ENCODE data around the gene CADPS. TPM values are rescaled to one million over a fixed set of nuclear protein-coding genes. Genes with fewer than 3 reads are reported as not detected.
A peak's percentile ranks its signal among the peaks of the same experiment; 100 is the strongest.

CADPS gene
- total and polyA plus RNA-seq, 12 donors: 1.4 to 36.6 (median 21.6) TPM

DNA sequence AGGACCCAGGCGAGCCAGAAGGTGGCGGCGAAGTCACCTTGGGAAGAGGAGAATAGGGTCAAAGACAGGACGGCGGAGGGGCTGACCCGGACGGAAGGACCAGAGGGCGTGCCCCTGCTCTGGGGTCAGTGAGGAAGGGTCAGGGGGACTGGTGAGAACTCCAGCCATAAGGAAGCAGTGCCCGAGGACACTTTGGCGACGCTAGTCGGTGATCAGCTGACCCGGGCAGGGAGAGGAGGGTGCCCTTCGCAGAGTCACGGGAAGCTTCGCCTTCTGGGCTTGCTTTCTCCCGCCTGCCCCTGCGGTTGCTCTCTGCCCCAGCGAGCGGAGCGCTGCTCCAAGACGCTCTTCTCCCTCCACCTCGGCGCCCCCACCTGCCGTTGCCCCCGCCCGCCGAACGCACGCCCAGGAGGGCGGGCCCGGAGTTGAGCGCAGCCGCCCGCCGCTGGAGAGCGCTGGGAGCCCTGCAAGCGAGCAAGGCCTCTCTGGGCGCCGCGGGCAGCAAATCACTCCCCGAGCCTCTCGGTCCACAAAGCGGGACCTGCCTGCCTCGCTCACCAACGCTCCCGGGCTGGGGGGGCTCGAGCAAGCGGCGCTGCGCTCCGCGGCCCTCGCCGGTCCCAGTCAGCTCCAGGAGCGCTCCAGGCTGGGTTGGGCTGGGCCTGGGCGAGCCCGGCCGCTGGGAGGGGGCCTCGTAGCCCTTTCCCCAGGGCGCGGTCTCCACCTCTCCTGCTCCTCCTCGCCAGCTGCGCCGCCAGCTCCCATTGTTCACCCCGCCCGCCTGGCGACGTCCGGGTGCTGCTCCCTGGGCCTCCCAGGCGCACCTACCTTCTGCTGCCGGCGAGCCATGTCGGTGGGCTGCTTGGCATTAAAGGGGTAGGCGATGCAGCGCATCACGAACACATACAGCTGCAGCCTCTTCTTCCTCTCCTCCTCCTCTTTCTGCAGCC is 1.2 kb downstream of the CADPS start:
- peak; percentile 52 to 70 for DNase-seq
- Histone ChIP-seq H3K27me3 (peaks cover 0 to 55% (median 33%) of the 10 kb centered on the region in 7 donors), H3K4me1 (peaks cover 0 to 26% (median 6%) of the 10 kb centered on the region in 9 donors), H3K27ac (peak overlapping the region; percentile 78 to 96 (median 90)), H3K9me3 (peaks cover 0 to 9% (median 0%) of the 10 kb centered on the region in 11 donors), H3K36me3 (no peaks in the 10 kb centered on the region), H3K4me3 (peak overlapping the region; percentile 36 to 65 (median 60))
- ATAC-seq: peak; percentile 73 to 94 (median 85)
- intact Hi-C loops (cut with DNase I): loop anchor here in 5 of 10 donors (5.0 to 10.0 kb wide), 4 partner anchors 209 to 321 kb away; no protein-coding TSS in a partner anchor
- 0 to 1% methylated on average over 63 to 77 of the region's 77 CpGs for WGBS, 2 donors
- TF ChIP-seq, protein P1, sequence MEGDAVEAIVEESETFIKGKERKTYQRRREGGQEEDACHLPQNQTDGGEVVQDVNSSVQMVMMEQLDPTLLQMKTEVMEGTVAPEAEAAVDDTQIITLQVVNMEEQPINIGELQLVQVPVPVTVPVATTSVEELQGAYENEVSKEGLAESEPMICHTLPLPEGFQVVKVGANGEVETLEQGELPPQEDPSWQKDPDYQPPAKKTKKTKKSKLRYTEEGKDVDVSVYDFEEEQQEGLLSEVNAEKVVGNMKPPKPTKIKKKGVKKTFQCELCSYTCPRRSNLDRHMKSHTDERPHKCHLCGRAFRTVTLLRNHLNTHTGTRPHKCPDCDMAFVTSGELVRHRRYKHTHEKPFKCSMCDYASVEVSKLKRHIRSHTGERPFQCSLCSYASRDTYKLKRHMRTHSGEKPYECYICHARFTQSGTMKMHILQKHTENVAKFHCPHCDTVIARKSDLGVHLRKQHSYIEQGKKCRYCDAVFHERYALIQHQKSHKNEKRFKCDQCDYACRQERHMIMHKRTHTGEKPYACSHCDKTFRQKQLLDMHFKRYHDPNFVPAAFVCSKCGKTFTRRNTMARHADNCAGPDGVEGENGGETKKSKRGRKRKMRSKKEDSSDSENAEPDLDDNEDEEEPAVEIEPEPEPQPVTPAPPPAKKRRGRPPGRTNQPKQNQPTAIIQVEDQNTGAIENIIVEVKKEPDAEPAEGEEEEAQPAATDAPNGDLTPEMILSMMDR (IDR thresholded peaks at IDR 0.05): peak in 1 of 9 donors; percentile 2

DNA sequence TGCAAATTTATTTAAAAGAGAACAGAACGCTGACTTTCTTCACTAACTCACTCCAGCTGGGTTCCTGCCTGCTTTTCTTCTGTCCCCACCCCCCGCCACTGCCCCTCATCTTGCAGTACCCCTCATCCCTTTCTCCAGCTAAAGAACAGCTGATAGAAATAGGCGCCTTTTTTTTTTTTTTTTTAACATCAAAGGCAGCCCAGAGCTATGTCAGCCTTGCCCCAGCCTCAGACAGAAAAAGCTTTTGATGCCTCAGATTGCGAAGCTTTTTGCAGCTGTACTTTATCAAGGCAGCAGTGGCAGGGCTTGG is 1.8 kb downstream of the CADPS start:
- no peaks in the 10 kb centered on the region for H3K36me3 ChIP-seq
- H3K27ac ChIP-seq: peak overlapping the region; percentile 78 to 96 (median 90)
- TF ChIP-seq, protein P1 (IDR thresholded peaks at IDR 0.05): no peak
- H3K27me3 ChIP-seq: peaks cover 0 to 55% (median 33%) of the 10 kb centered on the region in 7 donors
- intact Hi-C loops (cut with DNase I): loop anchor here in 5 of 10 donors (5.0 to 10.0 kb wide), 4 partner anchors 209 to 321 kb away; no protein-coding TSS in a partner anchor
- peaks cover 0 to 9% (median 0%) of the 10 kb centered on the region in 11 donors for H3K9me3 ChIP-seq
- ATAC-seq (peak in 1 of 8 donors; percentile 22), DNase-seq (no peak)
- H3K4me3 ChIP-seq: peak overlapping the region in 9 of 10 donors; percentile 52 to 65 (median 61)
- H3K4me1 ChIP-seq: peaks cover 0 to 26% (median 6%) of the 10 kb centered on the region in 9 donors
- 5 to 9% methylated on average over 4 of the region's 4 CpGs for WGBS, 2 donors

DNA sequence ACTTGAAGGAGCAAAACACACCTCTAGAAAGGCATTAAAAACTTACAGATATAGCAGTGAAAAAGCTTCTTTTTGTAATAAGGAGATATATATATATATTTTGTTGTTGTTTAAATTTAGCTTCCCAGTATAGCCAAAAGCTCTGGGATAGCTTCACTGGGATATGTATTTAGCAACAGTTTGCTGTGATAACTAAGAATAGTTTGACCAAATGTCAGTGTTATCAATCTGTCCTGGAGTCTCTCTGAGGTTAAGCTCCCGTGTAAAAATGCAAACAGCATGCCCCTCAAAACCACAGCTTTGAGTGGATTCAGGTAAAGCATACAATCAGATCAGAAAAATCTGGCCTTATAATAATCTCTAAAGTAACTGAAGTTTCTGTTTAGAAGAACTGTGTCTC is 2.9 kb downstream of the CADPS start:
- peak overlapping the region in 5 of 10 donors; percentile 0 to 65 (median 8) for H3K4me3 ChIP-seq
- no peaks in the 10 kb centered on the region for H3K36me3 ChIP-seq
- TF ChIP-seq, protein P1 (IDR thresholded peaks at IDR 0.05): no peak
- ATAC-seq (peak in 3 of 8 donors; percentile 23 to 69 (median 51)), DNase-seq (no peak)
- H3K27me3 ChIP-seq: peaks cover 0 to 52% (median 27%) of the 10 kb centered on the region in 7 donors
- 4 to 13% methylated on average over 1 of the region's 1 CpG for WGBS, 2 donors
- intact Hi-C loops (cut with DNase I): loop anchor here in 5 of 10 donors (5.0 to 10.0 kb wide), 4 partner anchors 208 to 322 kb away; no protein-coding TSS in a partner anchor
- H3K27ac ChIP-seq: peak overlapping the region; percentile 78 to 96 (median 90)
- peaks cover 0 to 26% (median 6%) of the 10 kb centered on the region in 9 donors for H3K4me1 ChIP-seq
- H3K9me3 ChIP-seq: peaks cover 0 to 9% (median 0%) of the 10 kb centered on the region in 11 donors

DNA sequence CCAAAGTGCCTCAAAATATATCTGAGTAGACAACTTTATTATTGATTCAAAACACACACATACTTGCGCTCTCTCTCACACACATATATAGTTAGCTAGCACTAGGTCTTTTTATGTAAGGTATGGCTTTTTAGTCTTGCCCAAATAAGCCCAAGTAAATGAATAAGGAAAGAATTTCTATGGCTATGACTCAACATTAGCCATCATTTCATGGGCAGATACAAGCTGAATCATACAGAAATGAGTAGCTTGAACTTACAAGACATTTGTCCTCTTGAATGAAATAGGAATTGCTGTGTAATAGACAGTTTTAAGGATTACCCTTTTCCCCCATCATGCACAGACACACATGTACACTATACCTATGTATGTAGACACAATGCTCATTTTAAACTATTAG is 4.9 kb downstream of the CADPS start:
- intact Hi-C loops (cut with DNase I): loop anchor here in 5 of 10 donors (5.0 to 10.0 kb wide), 4 partner anchors 206 to 324 kb away; no protein-coding TSS in a partner anchor

More for the DNA sequence above, 4.9 kb downstream of the CADPS start:
- no peak overlapping the region for H3K4me3 ChIP-seq
- no peak for ATAC-seq
- DNase-seq: no peak
- H3K4me1 ChIP-seq: peaks cover 0 to 26% (median 4%) of the 10 kb centered on the region in 9 donors
- H3K27ac ChIP-seq: no peak overlapping the region
- TF ChIP-seq, protein P1 (IDR thresholded peaks at IDR 0.05): no peak
- WGBS, 2 donors: 80 to 92% methylated on average over 1 of the region's 1 CpG
- H3K36me3 ChIP-seq: no peaks in the 10 kb centered on the region
- no peaks in the 10 kb centered on the region for H3K9me3 ChIP-seq
- H3K27me3 ChIP-seq: peaks cover 0 to 32% (median 17%) of the 10 kb centered on the region in 7 donors
